Mucosa of descending colon (tissue), 3 donors: ENCODE data around the gene CDC20. TPM values are rescaled to one million over a fixed set of nuclear protein-coding genes. Genes with fewer than 3 reads are reported as not detected.

Source experiments
- ATAC-seq: fragments of 200-7000 bp; cut with Tn5 transposase; one replicate; pipeline ENCODE4 v1.9.1; 2020; ENCODE audit warnings: mild to moderate bottlenecking, moderate library complexity
- DNase-seq, 3 donors: peaks; one replicate each; pipeline ENCODE4 v3.0.0-alpha.2; 2020
- H3K36me3 ChIP-seq: fragments of 200-600 bp; one replicate; pipeline ENCODE4 v1.8.0; 2021; ENCODE audit warnings: low read depth, mild to moderate bottlenecking
- H3K4me1 ChIP-seq: fragments of 200-600 bp; one replicate; pipeline ENCODE4 v1.8.0; 2021; ENCODE audit warnings: low read depth, mild to moderate bottlenecking
- H3K4me3 ChIP-seq: fragments of 200-600 bp; one replicate; pipeline ENCODE4 v1.8.0; 2021; ENCODE audit warnings: mild to moderate bottlenecking
- H3K9me3 ChIP-seq: fragments of 200-600 bp; one replicate; pipeline ENCODE4 v1.8.0; 2021; ENCODE audit warnings: mild to moderate bottlenecking
- CTCF ChIP-seq: fragments of 200-600 bp; IDR thresholded peaks from one replicate; pipeline ENCODE4 v1.8.0; 2022; ENCODE audit warnings: antibody characterized with exemption, mild to moderate bottlenecking
- intact Hi-C, 2 donors: fragments of 100-400 bp; cut with DNase I in 1 of 2; cut with micrococcal nuclease in 1 of 2; formaldehyde crosslinking; loops; one replicate each; pipeline versions ENCODE4 v1.11.0 to v1.11.1; 2022; cut with DNase I, micrococcal nuclease
- total RNA-seq, 3 donors: library from RNA; stranded (reverse); fragmentation: NEBNext Ultra II Directional in 2 of 3; extraction: Animal tissue kit (Norgen Biotek cat#: 25700) in 2 of 3; gene quantifications; one replicate each; pipeline versions ENCODE4 v1.2.1 to v1.2.4, GENCODE V29; 2021 to 2023
- donor health status: DM: no; HTN: no; CAD: no; lungs with moderate emphysema.
- donor health status: DM: no; HTN: no; CAD: no.
- donor health status: DM: no; HTN: yes; CAD: no.

Gene CDC20
- total RNA-seq, 3 donors from 2014 or later, result 5.8 to 44.0 (median 8.5) TPM

- TF ChIP-seq CTCF, result no peak
- Histone ChIP-seq H3K9me3 (no peaks in the 10 kb centered on the region), H3K4me3 (no peak overlapping the region), H3K4me1 (peaks cover 8% of the 10 kb centered on the region), H3K36me3 (no peaks in the 10 kb centered on the region)
- DNase-seq, result no peak
- intact Hi-C loops, result no loop called here
- no peak for ATAC-seq
These were observed 5.9 kb upstream of the CDC20 start for GRCh38 chr1:43352881-43353280.

- Histone ChIP-seq H3K36me3 (no peaks in the 10 kb centered on the region), H3K9me3 (no peaks in the 10 kb centered on the region), H3K4me3 (no peak overlapping the region), H3K4me1 (peaks cover 18% of the 10 kb centered on the region)
- no peak for TF ChIP-seq CTCF
- DNase-seq, result no peak
- ATAC-seq, result no peak
- intact Hi-C loops, result no loop called here
These were observed 4.3 kb upstream of the CDC20 start for GRCh38 chr1:43354471-43354870.

- no peak for ATAC-seq
- H3K4me3 ChIP-seq, result no peak overlapping the region
- intact Hi-C loops, result no loop called here
- H3K4me1 ChIP-seq, result peaks cover 18% of the 10 kb centered on the region
- no peak for TF ChIP-seq CTCF
- no peaks in the 10 kb centered on the region for H3K36me3 ChIP-seq
- no peak for DNase-seq
- no peaks in the 10 kb centered on the region for H3K9me3 ChIP-seq
These were observed 3.8 kb upstream of the CDC20 start for GRCh38 chr1:43354936-43355335.

- Histone ChIP-seq H3K36me3 (no peaks in the 10 kb centered on the region), H3K9me3 (no peaks in the 10 kb centered on the region), H3K4me3 (no peak overlapping the region), H3K4me1 (peaks cover 18% of the 10 kb centered on the region)
- DNase-seq, result no peak
- intact Hi-C loops, result no loop called here
- no peak for ATAC-seq
- TF ChIP-seq CTCF, result no peak
These were observed 1.5 kb upstream of the CDC20 start for GRCh38 chr1:43357251-43357650.

GRCh38 chr1:43358121-43358745, 548 bp upstream of the CDC20 start:
- H3K4me3 ChIP-seq, result peak overlapping the region; percentile 1
- no peaks in the 10 kb centered on the region for H3K36me3 ChIP-seq
- no peak for TF ChIP-seq CTCF
- intact Hi-C loops, result no loop called here
- peak; percentile 67 for ATAC-seq
- peaks cover 18% of the 10 kb centered on the region for H3K4me1 ChIP-seq
- H3K9me3 ChIP-seq, result no peaks in the 10 kb centered on the region
- DNase-seq, result peak in 1 of 3 donors; percentile 73

GRCh38 chr1:43359696-43360095, 915 bp downstream of the CDC20 start:
- Histone ChIP-seq H3K4me1 (peaks cover 26% of the 10 kb centered on the region), H3K4me3 (no peak overlapping the region), H3K9me3 (no peaks in the 10 kb centered on the region), H3K36me3 (no peaks in the 10 kb centered on the region)
- TF ChIP-seq CTCF, result no peak
- intact Hi-C loops, result no loop called here
- DNase-seq (no peak), ATAC-seq (no peak)
